ENCODE measurements around the gene MLPH. TPM values are rescaled to one million over a fixed set of nuclear protein-coding genes. Genes with fewer than 3 reads are reported as not detected.

Gene MLPH
- total RNA-seq, 1 donor from 2014 or later, result 394 TPM

DNA sequence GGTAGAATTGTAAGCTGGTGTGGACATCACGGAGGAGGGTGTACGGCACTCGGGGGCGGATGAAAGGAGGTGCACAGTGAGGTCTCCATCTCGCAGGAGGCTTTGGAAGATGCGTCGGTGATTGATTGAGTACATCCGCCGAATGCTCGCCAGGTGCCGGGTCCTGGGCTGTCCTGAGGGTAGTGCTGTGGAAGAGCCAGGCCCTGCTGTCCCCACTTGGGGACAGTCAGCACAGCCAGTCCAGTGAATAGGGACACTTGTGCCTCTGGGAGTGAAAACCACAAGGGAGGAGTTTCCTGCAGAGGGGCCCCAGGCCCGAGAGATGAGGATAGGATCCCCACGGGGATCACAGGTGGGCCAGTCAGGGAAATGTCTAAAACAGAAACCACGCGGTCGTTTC is 28.1 kb downstream of the MLPH start:
- TF ChIP-seq, protein P1, sequence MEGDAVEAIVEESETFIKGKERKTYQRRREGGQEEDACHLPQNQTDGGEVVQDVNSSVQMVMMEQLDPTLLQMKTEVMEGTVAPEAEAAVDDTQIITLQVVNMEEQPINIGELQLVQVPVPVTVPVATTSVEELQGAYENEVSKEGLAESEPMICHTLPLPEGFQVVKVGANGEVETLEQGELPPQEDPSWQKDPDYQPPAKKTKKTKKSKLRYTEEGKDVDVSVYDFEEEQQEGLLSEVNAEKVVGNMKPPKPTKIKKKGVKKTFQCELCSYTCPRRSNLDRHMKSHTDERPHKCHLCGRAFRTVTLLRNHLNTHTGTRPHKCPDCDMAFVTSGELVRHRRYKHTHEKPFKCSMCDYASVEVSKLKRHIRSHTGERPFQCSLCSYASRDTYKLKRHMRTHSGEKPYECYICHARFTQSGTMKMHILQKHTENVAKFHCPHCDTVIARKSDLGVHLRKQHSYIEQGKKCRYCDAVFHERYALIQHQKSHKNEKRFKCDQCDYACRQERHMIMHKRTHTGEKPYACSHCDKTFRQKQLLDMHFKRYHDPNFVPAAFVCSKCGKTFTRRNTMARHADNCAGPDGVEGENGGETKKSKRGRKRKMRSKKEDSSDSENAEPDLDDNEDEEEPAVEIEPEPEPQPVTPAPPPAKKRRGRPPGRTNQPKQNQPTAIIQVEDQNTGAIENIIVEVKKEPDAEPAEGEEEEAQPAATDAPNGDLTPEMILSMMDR (IDR thresholded peaks at IDR 0.05), result no peak
- intact Hi-C loops (cut with DNase I), result no loop called here
- ATAC-seq (no peak), DNase-seq (no peak)
- no peaks in the 10 kb centered on the region for H3K27me3 ChIP-seq (ENCODE audit: low read depth)
- H3K4me3 ChIP-seq, result no peak overlapping the region
- no peak overlapping the region for H3K27ac ChIP-seq
- peaks cover 68% of the 10 kb centered on the region for H3K36me3 ChIP-seq
- no peaks in the 10 kb centered on the region for H3K9me3 ChIP-seq
- H3K4me1 ChIP-seq, result peaks cover 31% of the 10 kb centered on the region

DNA sequence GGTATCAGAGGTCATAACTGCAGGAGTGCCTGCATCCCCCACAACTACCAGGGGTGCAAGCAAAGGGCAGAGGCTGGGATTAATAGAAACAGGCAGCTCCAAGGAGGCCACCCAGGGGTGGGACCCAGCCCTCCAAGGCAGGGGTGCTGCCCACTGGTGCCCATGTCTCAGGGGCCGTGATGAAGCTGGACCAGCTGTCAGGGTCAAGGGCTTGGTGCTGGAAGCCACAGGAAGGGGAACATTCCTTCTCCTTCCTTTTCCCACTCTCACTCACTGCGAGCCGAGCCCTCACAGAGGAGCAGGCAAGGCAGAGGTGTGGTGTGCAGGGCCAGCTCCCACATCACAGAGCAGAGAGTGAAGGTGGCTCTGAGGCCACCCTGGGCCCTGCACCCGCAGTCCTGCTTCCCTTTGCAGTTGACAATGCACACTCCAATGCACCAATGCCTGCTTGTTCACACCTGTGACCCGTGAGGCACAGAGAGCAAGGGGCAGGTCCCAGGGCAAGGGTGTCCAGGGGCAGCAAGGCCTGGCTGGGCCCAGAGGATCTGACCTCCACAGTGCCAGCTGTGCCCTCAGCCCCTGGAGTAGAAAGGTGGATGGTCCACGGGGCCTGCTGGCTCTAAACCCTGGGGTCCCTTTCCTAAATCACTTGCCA is 28.7 kb downstream of the MLPH start:
- H3K27ac ChIP-seq, result no peak overlapping the region
- H3K27me3 ChIP-seq (ENCODE audit: low read depth), result no peaks in the 10 kb centered on the region
- H3K4me3 ChIP-seq, result no peak overlapping the region
- ATAC-seq, result no peak
- no peaks in the 10 kb centered on the region for H3K9me3 ChIP-seq
- DNase-seq, result no peak
- peaks cover 25% of the 10 kb centered on the region for H3K4me1 ChIP-seq
- H3K36me3 ChIP-seq, result peaks cover 68% of the 10 kb centered on the region
- intact Hi-C loops (cut with DNase I), result no loop called here
- TF ChIP-seq, protein P1 (IDR thresholded peaks at IDR 0.05), result no peak

DNA sequence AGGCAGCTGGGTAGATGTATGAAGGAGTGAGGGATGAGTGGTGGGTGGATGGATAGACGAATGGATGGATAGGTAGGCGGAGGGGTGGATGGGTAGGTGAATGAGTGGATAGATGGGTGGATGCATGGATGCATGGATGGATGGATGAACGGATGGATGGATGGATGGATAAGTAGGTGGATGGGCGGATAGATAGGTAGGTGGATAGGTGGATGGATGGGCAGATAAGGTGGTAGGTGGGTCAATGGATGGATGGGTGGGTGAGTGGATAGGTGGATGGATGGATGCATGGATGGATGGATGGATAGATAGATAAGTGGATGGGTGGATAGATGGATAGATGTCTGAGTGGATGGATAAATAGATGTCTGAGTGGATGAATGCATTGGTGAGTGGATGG is 30.1 kb downstream of the MLPH start:
- peaks cover 13% of the 10 kb centered on the region for H3K4me1 ChIP-seq
- H3K27ac ChIP-seq, result no peak overlapping the region
- ATAC-seq, result no peak
- H3K27me3 ChIP-seq (ENCODE audit: low read depth), result no peaks in the 10 kb centered on the region
- H3K9me3 ChIP-seq, result no peaks in the 10 kb centered on the region
- TF ChIP-seq, protein P1 (IDR thresholded peaks at IDR 0.05), result no peak
- no peak overlapping the region for H3K4me3 ChIP-seq
- no peak for DNase-seq
- intact Hi-C loops (cut with DNase I), result no loop called here
- peaks cover 55% of the 10 kb centered on the region for H3K36me3 ChIP-seq

DNA sequence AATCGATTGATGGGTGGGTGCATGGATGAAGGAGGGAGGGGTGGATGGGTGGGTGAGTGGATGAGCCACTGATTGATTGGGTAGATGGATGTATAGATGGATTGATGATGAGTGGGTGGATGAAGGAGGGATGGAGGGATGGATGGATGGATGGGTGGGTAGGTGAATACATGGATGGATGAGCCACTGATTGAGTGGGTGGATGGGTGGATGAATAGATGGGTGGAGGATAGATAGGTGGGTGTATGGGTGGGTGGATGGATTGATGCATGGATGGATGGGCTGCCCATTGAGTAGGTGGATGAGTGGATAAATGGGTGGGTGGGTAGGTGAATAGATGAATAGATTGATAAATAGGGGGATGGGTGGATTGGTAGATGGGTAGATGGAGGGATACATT is 30.9 kb downstream of the MLPH start:
- ATAC-seq (no peak), DNase-seq (no peak)
- no peaks in the 10 kb centered on the region for H3K27me3 ChIP-seq (ENCODE audit: low read depth)
- no peak overlapping the region for H3K4me3 ChIP-seq
- intact Hi-C loops (cut with DNase I), result no loop called here
- no peak overlapping the region for H3K27ac ChIP-seq
- H3K4me1 ChIP-seq, result peaks cover 4% of the 10 kb centered on the region
- H3K36me3 ChIP-seq, result peaks cover 48% of the 10 kb centered on the region
- TF ChIP-seq, protein P1 (IDR thresholded peaks at IDR 0.05), result no peak
- no peaks in the 10 kb centered on the region for H3K9me3 ChIP-seq

DNA sequence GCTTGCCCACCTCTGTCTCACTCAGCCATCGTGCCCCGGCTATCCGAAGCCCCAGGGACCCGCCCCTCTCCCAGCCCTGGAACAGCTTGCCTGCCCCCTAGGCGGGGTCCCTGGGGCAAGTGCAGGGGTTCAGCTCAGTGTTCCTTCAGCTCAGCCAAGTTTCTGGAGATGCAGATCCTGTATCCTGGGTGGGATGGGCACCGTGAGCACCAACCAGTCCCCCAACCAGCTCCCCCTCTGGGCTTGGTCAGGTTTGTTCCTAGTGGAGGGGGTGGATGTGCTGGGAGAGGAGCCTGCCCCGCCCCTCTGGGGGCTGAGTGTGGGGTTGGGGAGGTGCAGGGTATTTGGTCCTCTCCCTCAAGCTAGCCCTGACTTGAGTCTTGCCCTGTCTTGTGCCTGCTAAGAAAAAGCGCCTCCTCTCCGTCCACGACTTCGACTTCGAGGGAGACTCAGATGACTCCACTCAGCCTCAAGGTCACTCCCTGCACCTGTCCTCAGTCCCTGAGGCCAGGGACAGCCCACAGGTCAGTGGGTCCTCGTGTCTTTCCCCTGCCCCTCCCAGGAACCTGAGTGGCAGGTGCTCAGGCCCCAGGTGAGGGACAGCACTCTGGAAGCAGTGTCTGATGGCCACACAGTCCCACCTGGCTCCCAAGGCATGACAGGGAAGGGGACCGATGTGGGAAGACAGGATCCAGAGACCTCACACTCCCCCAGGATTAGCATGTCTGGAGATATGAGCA is 32.6 kb downstream of the MLPH start:
- no peaks in the 10 kb centered on the region for H3K9me3 ChIP-seq
- TF ChIP-seq, protein P1 (IDR thresholded peaks at IDR 0.05), result no peak
- DNase-seq (no peak), ATAC-seq (peak in 1 of 2 donors; percentile 19)
- no peak overlapping the region for H3K4me3 ChIP-seq
- H3K36me3 ChIP-seq, result peaks cover 46% of the 10 kb centered on the region
- no peaks in the 10 kb centered on the region for H3K4me1 ChIP-seq
- H3K27ac ChIP-seq, result no peak overlapping the region
- intact Hi-C loops (cut with DNase I), result no loop called here
- H3K27me3 ChIP-seq (ENCODE audit: low read depth), result no peaks in the 10 kb centered on the region

Data from lower lobe of right lung (tissue), 2 donors.